GM18511 (cell line): ENCODE measurements around the gene TLK1.
A peak's percentile ranks its signal among the peaks of the same experiment; 100 is the strongest.

Experiments
- ATAC-seq: cut with Tn5 transposase; IDR thresholded peaks from one replicate; pipeline ENCODE4 v1.9.1; 2021; ENCODE audit warnings: mild to moderate bottlenecking, moderate library complexity; ENCODE audit not compliant: unreplicated experiment

The TLK1 gene

GRCh38 chr2:170969872-170970496, 190.7 kb downstream of the TLK1 start:
- ATAC-seq, result no peak

- ATAC-seq, result no peak
These were observed 191.7 kb downstream of the TLK1 start for GRCh38 chr2:170969030-170969429.

GRCh38 chr2:170968205-170969003, 192.3 kb downstream of the TLK1 start:
- ATAC-seq, result no peak

GRCh38 chr2:170967553-170967952, 193.1 kb downstream of the TLK1 start:
- no peak for ATAC-seq

GRCh38 chr2:170966648-170967396, 193.9 kb downstream of the TLK1 start:
- no peak for ATAC-seq

- ATAC-seq, result no peak
These were observed 195.1 kb downstream of the TLK1 start for GRCh38 chr2:170965446-170966225.

- no peak for ATAC-seq
These were observed 197.3 kb downstream of the TLK1 start for GRCh38 chr2:170963386-170963785.

GRCh38 chr2:170953941-170954340, 206.8 kb downstream of the TLK1 start:
- no peak for ATAC-seq

GRCh38 chr2:170950221-170950761, 210.4 kb downstream of the TLK1 start:
- peak; percentile 87 for ATAC-seq

- no peak for ATAC-seq
These were observed 211.3 kb downstream of the TLK1 start for GRCh38 chr2:170949415-170949814.

- ATAC-seq, result no peak
These were observed 216.1 kb downstream of the TLK1 start for GRCh38 chr2:170944545-170944944.

GRCh38 chr2:170943596-170943995, 217.1 kb downstream of the TLK1 start:
- no peak for ATAC-seq

- no peak for ATAC-seq
These were observed 217.7 kb downstream of the TLK1 start for GRCh38 chr2:170943041-170943440.

- ATAC-seq, result no peak
These were observed 218.1 kb downstream of the TLK1 start for GRCh38 chr2:170942615-170943014.
